Ureter (tissue), 1 donor: ENCODE results near the gene SCOC. TPM values are rescaled to one million over a fixed set of nuclear protein-coding genes. Genes with fewer than 3 reads are reported as not detected.

Experiments
- DNase-seq: peaks from one replicate; pipeline ENCODE4 v3.0.0-alpha.2; 2020; ENCODE audit warnings: low spot score
- total RNA-seq: library from RNA; stranded (reverse); gene quantifications from one replicate; pipeline ENCODE4 v1.2.4, GENCODE V29; 2023
- donor health status: DM: yes; HTN: yes; CAD: no.

SCOC gene
- total RNA-seq = 49.2 TPM

DNA sequence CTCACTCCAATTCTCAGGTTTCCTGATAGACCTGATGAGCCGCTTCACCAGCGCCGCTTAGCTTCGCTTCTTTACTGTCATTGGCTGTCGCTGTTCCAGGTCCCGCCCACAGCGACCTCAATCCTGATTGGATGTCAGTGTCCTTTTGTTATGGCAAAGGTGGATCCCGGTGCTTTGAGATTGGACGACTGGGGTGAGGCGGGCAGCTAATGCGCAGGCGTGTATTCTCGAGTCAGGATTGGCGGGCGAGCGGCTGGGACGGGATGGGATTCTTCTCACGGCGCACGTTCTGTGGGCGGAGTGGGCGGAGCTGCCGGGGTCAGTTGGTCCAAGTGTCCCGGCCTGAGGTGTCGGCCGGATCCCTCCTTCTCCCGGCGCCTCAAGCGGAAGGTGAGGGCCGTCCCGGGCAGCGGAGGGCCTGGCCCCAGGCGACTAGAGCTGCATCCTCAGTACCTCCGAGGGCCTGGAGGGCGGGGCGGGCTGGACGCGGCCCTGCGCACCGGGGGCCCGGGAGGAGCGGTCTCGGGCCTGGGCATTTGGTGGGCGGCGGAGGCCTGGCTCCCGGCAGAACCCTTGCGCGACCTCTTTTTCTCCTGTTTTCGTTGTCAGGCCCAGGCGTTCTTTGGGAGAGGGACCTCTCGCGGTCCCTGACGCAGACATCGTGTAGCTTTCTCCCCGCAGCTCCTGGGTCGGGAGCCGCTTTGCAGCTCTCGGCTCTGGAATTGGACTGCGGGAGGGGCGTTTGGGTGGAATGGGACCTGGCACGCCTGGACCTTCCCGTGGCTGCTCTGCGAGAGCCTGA, at the start of gene SCOC:
TSS of gene SCOC (plus strand) at position 319 of the 802 bp plus-strand sequence. CDS start 5,525 bp downstream, outside the sequence.
- DNase-seq = peak; percentile 100

DNA sequence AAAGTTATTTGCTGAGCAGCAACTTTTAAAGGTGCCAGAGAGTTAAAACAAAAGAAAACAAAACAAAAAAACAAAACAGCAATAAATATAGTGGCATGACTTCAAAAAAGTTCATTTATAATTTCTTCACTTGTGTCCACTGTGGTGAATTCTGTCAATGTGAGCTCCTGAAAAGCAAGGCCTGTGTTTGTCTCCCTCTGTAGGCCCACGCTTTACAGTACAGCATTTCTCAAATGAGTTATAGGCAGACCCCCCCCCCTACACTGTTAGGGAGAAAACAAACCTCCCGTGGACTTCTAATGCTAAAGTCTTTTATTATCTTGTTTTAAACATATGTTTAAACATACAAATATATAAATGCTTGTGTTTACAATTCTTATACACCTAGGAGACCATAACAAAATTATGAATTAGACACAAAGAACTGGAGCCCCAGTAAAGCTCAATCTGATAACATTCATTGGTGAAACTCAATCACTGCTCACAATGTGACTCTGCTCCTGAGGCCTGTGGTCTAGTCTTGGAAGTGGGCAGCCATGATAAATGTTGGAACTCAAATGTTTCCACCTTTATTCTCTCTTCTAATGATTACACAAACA, 47.0 kb upstream of the SCOC start:
- no peak for DNase-seq

- no peak for DNase-seq
Observed at GRCh38 chr4:140330311-140330900, 43.0 kb upstream of the SCOC start.

DNA sequence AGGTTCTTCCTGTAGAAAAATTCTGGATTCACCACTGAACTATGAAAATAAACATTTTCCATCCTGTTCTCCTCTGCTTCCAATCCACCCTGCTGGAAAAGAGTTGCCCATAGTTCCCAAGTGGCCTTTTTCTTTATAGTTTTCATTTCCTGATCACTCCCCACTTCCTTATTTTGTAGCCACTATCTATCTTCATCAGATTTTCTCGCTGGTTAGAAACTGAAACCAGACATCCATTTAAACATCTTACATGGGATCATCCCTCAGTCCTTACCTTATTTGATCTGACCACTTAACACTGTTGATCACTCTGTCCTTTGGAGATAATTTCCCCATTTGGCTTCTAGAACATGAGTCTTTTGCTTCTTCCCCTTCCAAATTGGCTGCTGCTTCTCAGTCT, 42.2 kb upstream of the SCOC start:
- no peak for DNase-seq

DNA sequence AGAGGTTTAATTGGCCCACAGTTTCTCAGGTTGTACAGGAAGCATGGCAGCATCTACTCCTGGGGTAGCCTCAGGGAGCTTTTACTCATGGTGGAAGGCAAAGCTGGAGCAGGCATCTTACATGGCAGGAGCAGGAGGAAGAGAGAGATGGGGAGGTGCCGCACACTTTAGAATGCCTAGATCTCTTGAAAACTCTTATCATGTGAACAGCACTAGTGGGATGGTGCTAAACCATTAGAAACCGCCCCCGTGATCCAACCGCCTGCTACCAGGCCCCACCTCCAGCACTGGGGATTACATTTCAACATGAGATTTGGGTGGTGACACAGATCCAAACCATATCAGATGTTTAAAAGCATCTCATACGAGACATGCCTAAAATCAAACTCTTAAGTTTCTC, 41.6 kb upstream of the SCOC start:
- DNase-seq = no peak

- DNase-seq = no peak
Observed at GRCh38 chr4:140332734-140333133, 40.7 kb upstream of the SCOC start.

DNA sequence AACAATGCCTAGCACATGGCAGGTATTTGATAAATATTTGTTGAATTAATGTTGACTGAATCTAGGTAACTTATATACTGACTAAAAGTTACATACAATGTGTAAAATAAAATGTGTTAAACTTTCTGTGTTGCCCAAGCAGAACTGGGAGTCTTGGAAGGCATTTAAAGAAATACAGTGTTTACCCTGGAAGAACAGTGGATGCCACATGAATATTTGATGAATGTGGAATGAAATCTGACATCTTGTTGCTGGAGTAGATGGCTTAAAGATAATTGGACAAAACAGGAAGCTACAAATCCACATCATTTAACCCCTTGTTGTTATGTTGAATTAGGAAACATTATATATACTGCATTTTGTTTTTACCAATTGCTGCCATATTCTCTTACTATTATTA, 39.9 kb upstream of the SCOC start:
- no peak for DNase-seq

DNA sequence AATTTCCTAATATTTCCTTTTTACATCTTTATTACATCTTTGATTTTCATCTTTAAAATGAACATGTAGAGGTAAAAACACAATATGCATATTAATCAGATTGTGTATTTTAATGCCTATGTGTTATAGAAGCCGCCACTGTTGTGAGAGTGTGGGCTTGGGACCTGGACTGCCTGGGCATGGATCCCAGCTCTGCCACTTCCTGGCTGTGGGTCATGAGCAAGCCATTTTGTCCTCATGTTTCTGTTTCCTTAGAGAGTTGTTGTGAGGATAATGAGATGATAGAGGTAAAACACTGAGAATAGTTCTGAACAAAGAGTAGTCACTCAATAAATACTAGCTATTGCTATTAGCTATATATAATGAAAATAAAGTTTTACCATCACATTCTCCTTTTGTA, 38.4 kb upstream of the SCOC start:
- DNase-seq = no peak

- DNase-seq = no peak
Observed at GRCh38 chr4:140336730-140337129, 36.7 kb upstream of the SCOC start.

- DNase-seq = no peak
Observed at GRCh38 chr4:140342620-140343019, 30.8 kb upstream of the SCOC start.

DNA sequence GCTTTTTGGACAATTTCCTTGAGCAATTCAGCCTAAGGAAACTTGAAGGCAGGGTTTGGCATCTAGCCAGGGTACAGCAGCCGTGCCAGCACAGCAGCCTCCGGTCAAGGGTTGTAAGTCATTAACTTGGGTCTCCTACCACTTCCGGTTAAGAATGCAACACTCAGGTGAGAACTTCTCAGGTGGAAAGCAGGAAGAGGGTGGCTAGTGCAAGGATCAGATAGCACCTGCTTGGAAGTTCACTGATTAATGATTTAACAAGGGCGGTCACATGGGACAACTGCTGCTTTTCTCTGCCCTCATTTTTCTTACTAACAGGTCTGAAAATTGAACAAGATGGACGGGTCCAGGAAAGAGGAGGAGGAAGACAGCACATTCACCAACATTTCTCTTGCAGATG, 30.1 kb upstream of the SCOC start:
- peak; percentile 84 for DNase-seq

- DNase-seq = no peak
Observed at GRCh38 chr4:140344101-140344500, 29.3 kb upstream of the SCOC start.

GRCh38 chr4:140344621-140345020, 28.8 kb upstream of the SCOC start:
- DNase-seq = no peak

- DNase-seq = no peak
Observed at GRCh38 chr4:140346136-140346535, 27.3 kb upstream of the SCOC start.

DNA sequence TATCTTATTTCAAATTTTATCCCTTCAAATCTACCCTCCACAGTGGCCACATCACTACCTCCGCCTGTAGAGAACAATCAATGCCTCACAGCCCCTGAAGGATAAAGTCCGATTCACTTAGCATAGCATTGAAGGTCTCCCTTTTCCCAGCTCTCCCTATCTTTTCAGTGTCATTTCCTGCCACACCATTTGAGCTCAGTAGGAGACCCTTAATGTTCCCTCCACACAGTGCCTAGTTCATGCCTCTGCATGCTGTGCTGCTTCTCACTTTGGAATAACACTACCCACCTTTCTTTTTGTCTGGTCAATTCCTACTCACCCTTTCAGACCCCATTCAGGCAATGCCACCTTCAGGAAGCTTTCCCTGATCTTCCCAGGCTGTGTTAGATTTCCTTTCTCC, 23.6 kb upstream of the SCOC start:
- DNase-seq = no peak

DNA sequence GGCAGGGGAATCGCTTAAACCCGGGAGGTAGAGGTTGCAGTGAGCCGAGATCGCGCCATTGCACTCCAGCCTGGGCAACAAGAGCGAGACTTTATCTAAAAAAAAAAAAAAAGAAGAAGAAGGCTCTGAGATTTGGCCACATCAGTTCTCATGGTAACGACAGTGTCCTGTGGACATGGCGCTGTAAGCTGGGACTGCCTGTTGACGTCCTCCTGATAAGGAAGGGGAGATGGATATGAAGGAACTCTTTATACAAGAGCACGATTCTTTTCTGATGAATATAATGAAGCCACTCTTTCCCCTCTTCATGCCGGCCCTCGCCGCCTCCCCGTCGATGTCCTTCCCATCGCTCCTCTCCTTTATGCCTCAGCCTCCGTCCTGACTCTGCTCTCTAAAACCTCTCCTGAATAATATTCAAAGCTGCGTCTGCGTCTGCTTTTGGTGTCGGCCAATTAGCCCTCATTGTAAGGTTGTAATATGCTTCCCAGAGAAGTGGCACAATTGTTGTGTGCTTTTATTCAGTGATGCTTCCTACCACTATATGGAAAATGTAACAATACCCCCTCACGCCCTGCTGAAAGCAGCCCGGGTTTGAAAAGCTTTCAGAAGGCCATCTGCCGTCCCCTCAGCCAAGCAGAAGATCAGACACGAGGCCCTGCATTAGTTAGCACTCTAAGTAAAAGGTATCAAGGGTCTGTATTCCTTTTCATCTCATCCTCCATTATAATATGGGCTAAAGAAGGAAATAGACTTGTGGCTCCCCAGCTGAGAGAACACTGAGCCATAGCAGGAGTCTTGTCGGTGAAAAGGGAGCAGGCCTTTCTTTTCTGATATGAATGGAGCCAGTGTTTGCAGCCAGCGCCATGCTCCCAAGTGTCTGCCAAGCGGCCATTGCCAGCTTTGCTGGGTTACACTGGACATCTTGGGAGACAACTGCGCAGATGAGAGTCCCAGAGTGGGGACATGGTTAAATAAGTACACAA, 22.1 kb upstream of the SCOC start:
- no peak for DNase-seq

DNA sequence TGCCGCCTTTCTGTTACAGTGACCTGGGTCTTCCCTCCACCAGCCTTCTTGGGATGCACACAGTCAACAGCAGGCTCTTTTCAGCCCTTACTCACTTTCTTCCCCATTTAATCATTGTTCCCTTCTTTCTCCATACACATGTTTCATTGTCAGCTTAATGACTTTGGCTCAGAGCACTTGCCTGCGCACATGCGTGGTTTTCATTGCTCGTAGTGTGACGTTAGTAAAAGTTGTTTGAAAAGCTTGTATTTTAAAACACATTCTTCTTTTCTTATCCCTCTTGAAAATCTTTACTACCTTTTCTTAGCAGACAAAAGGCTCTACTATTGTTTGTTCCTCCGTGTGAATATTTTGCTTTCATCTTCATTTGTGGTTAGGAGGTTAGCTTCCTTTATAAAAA, 19.7 kb upstream of the SCOC start:
- no peak for DNase-seq

DNA sequence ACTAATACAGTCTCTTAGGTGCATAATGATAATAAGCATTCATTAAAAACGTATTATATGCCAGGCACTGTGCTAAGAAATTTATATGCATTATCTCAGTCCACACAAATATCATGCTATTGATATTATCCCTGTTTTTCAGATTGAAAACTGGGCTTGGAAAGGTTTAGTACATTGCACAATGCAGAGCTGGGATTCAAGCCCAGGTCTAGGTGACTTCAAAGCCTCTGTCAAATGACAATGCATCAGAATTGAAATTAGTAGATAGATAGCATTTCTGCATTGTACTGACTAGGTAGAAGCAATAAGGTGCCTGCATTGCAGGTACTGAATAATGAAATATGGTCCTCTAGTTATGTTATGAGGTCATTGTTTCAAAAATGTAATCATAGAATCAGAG, 18.2 kb upstream of the SCOC start:
- no peak for DNase-seq

- no peak for DNase-seq
Observed at GRCh38 chr4:140357868-140358267, 15.6 kb upstream of the SCOC start.

DNA sequence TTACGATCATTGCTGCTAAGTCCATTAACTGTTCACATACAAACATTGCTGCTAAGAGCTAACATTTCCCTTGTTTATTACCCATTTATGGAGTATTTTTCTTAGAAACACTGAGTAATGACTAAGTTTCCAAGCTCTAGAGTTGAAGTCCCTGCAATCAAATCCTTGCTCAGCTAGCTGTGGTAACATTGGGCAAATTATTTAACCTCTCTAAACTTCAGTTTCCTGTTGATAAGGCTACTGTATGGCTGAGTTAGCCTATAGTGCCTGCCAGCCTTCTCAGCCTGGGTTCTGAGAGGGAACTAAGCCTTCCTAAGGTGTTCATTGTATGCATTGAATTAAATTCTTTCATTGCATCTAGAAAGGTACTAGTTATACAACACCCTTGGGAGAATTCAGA, 15.2 kb upstream of the SCOC start:
- no peak for DNase-seq

DNA sequence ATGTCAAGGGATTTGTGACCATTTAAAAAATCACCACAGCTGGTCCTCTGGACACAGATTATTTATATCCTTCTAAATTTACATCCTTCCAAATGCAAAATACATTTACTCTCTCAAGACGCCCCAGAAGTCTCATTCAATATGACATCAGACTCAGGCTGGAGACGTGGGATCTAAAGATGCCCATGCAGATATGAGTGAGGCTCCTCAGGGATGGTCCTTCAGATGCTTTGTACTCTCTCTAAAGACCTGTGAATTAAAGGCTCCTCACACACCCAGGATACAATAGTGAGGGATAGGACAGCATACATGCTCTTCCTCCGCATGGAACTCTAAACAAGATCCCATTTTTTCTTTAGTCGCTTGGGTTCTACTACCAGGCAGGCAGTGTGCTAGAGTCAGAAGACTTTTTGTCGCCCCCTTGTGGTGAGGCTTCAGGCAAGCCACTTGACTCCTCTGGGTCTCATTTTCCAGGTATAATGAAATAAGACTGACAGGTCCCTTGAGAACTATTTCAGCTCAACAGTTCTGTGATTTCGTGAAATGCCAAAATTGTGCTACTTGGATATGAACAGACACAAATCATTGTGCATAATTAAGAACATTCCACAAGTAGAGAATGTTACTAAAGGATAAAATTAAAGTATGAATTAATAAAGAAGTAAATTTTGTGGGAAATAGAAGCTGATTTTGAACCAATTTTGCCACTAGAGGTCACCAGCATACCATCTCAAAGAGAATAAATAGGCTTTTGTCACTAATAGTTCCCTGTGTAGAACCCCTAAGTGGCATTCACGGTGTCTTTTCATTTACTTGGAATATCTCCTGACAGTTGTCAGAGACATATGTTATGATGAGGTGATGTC, 13.7 kb upstream of the SCOC start:
- DNase-seq = peak; percentile 77
